Measurements from ENCODE around the gene PCDH1.

Gene PCDH1

DNA sequence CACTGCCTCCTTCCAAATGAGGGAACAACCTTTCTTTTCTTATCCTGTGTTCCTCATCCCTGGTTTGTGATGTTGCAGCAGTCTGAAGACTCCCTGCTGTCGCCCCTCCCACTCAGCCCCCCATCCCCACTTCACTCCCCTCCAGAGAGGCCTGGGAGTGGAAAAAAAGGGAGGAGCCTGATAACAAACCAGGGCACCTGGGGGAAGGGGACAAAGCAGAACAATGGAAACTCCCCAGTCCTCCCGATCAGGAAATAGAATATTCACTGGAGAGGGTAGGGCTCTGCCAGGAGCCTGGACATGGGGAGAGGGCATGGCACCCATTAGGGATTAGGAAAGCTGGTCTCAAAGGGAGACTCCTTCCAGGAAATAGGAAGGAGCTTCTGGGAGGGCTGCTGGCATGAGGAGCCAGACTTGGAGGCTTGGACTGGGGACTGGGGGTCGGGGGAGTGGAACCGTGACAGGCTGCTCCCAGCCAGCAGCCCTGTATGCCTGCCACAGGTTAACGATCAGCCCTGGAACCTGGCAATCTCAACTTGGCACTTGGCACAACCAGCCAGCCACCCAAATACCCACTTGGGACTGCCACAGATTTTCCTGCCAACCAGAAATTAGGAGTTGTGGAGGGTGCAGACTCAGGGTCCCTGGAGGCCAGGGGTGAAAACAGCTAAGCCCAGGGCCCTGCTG lies 20.0 kb downstream of the PCDH1 start:
- DNase-seq (ENCODE audit: insufficient read length, low spot score), result no peak
- FAIRE-seq, result no peak
- TF ChIP-seq, protein P1, sequence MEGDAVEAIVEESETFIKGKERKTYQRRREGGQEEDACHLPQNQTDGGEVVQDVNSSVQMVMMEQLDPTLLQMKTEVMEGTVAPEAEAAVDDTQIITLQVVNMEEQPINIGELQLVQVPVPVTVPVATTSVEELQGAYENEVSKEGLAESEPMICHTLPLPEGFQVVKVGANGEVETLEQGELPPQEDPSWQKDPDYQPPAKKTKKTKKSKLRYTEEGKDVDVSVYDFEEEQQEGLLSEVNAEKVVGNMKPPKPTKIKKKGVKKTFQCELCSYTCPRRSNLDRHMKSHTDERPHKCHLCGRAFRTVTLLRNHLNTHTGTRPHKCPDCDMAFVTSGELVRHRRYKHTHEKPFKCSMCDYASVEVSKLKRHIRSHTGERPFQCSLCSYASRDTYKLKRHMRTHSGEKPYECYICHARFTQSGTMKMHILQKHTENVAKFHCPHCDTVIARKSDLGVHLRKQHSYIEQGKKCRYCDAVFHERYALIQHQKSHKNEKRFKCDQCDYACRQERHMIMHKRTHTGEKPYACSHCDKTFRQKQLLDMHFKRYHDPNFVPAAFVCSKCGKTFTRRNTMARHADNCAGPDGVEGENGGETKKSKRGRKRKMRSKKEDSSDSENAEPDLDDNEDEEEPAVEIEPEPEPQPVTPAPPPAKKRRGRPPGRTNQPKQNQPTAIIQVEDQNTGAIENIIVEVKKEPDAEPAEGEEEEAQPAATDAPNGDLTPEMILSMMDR (IDR thresholded peaks at IDR 0.05; ENCODE audit: insufficient read depth, missing control alignments), result no peak

- TF ChIP-seq, protein P1 (IDR thresholded peaks at IDR 0.05; ENCODE audit: insufficient read depth, missing control alignments), result no peak
- DNase-seq (ENCODE audit: insufficient read length, low spot score) (no peak), FAIRE-seq (no peak)
These were observed 21.0 kb downstream of the PCDH1 start for GRCh38 chr5:141857226-141857625.

- FAIRE-seq, result no peak
- TF ChIP-seq, protein P1 (IDR thresholded peaks at IDR 0.05; ENCODE audit: insufficient read depth, missing control alignments), result no peak
- DNase-seq (ENCODE audit: insufficient read length, low spot score), result no peak
These were observed 22.0 kb downstream of the PCDH1 start for GRCh38 chr5:141856037-141856790.

GRCh38 chr5:141855265-141856036 lies 22.8 kb downstream of the PCDH1 start:
- DNase-seq (ENCODE audit: insufficient read length, low spot score) (no peak), FAIRE-seq (no peak)
- TF ChIP-seq, protein P1 (IDR thresholded peaks at IDR 0.05; ENCODE audit: insufficient read depth, missing control alignments), result no peak

- TF ChIP-seq, protein P1 (IDR thresholded peaks at IDR 0.05; ENCODE audit: insufficient read depth, missing control alignments), result no peak
- FAIRE-seq (no peak), DNase-seq (ENCODE audit: insufficient read length, low spot score) (no peak)
These were observed 24.1 kb downstream of the PCDH1 start for GRCh38 chr5:141853895-141854626.

GRCh38 chr5:141852448-141852847 lies 25.8 kb downstream of the PCDH1 start:
- TF ChIP-seq, protein P1 (IDR thresholded peaks at IDR 0.05; ENCODE audit: insufficient read depth, missing control alignments), result no peak
- DNase-seq (ENCODE audit: insufficient read length, low spot score), result no peak

More at GRCh38 chr5:141852448-141852847, 25.8 kb downstream of the PCDH1 start:
- FAIRE-seq, result no peak
